ENCODE results near the gene NPAS1. TPM values are rescaled to one million over a fixed set of nuclear protein-coding genes. Genes with fewer than 3 reads are reported as not detected.

The NPAS1 gene
- polyA plus RNA-seq, 3 donors, result not detected

- WGBS (ENCODE audit: insufficient coverage), result 33% methylated on average over 8 of the region's 13 CpGs
- TF ChIP-seq CTCF (IDR thresholded peaks at IDR 0.05), result no peak
- Histone ChIP-seq H4K20me1 (ENCODE audit: insufficient read depth, low read length) (no peaks in the 10 kb centered on the region), H3K79me2 (ENCODE audit: insufficient read depth, low read length) (no peaks in the 10 kb centered on the region), H3K4me3 (replicated peaks in 1 of 3; ENCODE audit: low read depth in 2 of 3, low read length in 3 of 3) (no peak overlapping the region), H3K27ac (ENCODE audit: low read depth in 1 of 2, low read length in 2 of 2) (no peak overlapping the region), H3K9me3 (replicated peaks in 1 of 2; ENCODE audit: control insufficient read depth in 1 of 2, insufficient read depth in 1 of 2, low read length in 2 of 2) (peaks cover 0 to 9% of the 10 kb centered on the region in 2 donors), H3K9ac (ENCODE audit: insufficient read depth, low read length, poor library complexity, severe bottlenecking) (no peak overlapping the region), H3K27me3 (ENCODE audit: control insufficient read depth in 2 of 2, insufficient read depth in 2 of 2, low read length in 2 of 2) (peaks cover 42 to 55% of the 10 kb centered on the region in 2 donors), H2AFZ (ENCODE audit: insufficient read depth, low read depth, low read length, poor library complexity, severe bottlenecking) (no peak overlapping the region), H3K4me2 (replicated peaks; ENCODE audit: extremely low read depth, low read length, poor library complexity, severe bottlenecking) (no peak overlapping the region), H3K36me3 (replicated peaks in 1 of 2; ENCODE audit: control insufficient read depth in 1 of 2, insufficient read depth in 2 of 2, low read length in 2 of 2) (no peaks in the 10 kb centered on the region), H3K4me1 (ENCODE audit: control insufficient read depth in 1 of 2, insufficient read depth in 2 of 2, low read length in 2 of 2) (peaks cover 0 to 12% of the 10 kb centered on the region in 2 donors)
- Mint-ChIP-seq H3K9me3 (peaks cover 0 to 6% (median 3%) of the 10 kb centered on the region in 7 donors), H3K4me3 (peak overlapping the region in 1 of 2 donors; percentile 77), H3K27me3 (ENCODE audit: low read depth in 3 of 3) (peaks cover 56 to 84% (median 78%) of the 10 kb centered on the region in 3 donors), H3K27ac (no peak overlapping the region), H3K4me1 (peaks cover 10% of the 10 kb centered on the region), H3K36me3 (peaks cover 0 to 2% of the 10 kb centered on the region in 2 donors)
- intact Hi-C loops (cut with micrococcal nuclease), result no loop called here
- no peak for DNase-seq
Observed at GRCh38 chr19:47018923-47019322, 714 bp upstream of the NPAS1 start.

GRCh38 chr19:47020132-47020805 lies 632 bp downstream of the NPAS1 start:
- intact Hi-C loops (cut with micrococcal nuclease), result no loop called here
- 3% methylated on average over 54 of the region's 62 CpGs for WGBS (ENCODE audit: insufficient coverage)
- peaks cover 0 to 12% of the 10 kb centered on the region in 2 donors for H3K4me1 ChIP-seq (ENCODE audit: control insufficient read depth in 1 of 2, insufficient read depth in 2 of 2, low read length in 2 of 2)
- no peak for DNase-seq
- TF ChIP-seq CTCF (IDR thresholded peaks at IDR 0.05), result no peak
- H3K4me1 Mint-ChIP-seq, result peaks cover 10% of the 10 kb centered on the region
- peak overlapping the region; percentile 16 to 75 for H3K4me3 Mint-ChIP-seq
- no peak overlapping the region for H3K9ac ChIP-seq (ENCODE audit: insufficient read depth, low read length, poor library complexity, severe bottlenecking)
- H3K36me3 ChIP-seq (replicated peaks in 1 of 2; ENCODE audit: control insufficient read depth in 1 of 2, insufficient read depth in 2 of 2, low read length in 2 of 2), result no peaks in the 10 kb centered on the region
- H3K9me3 Mint-ChIP-seq, result peaks cover 0 to 6% (median 3%) of the 10 kb centered on the region in 7 donors
- H3K27me3 ChIP-seq (ENCODE audit: control insufficient read depth in 2 of 2, insufficient read depth in 2 of 2, low read length in 2 of 2), result peaks cover 46 to 63% of the 10 kb centered on the region in 2 donors
- peaks cover 0 to 2% of the 10 kb centered on the region in 2 donors for H3K36me3 Mint-ChIP-seq
- H3K27me3 Mint-ChIP-seq (ENCODE audit: low read depth in 3 of 3), result peaks cover 54 to 85% (median 82%) of the 10 kb centered on the region in 3 donors
- peaks cover 0 to 9% of the 10 kb centered on the region in 2 donors for H3K9me3 ChIP-seq (replicated peaks in 1 of 2; ENCODE audit: control insufficient read depth in 1 of 2, insufficient read depth in 1 of 2, low read length in 2 of 2)
- peak overlapping the region in 1 of 7 donors; percentile 57 for H3K27ac Mint-ChIP-seq
- H4K20me1 ChIP-seq (ENCODE audit: insufficient read depth, low read length), result no peaks in the 10 kb centered on the region
- H2AFZ ChIP-seq (ENCODE audit: insufficient read depth, low read depth, low read length, poor library complexity, severe bottlenecking), result no peak overlapping the region
- H3K79me2 ChIP-seq (ENCODE audit: insufficient read depth, low read length), result no peaks in the 10 kb centered on the region
- H3K4me3 ChIP-seq (replicated peaks in 1 of 3; ENCODE audit: low read depth in 2 of 3, low read length in 3 of 3), result no peak overlapping the region
- no peak overlapping the region for H3K27ac ChIP-seq (ENCODE audit: low read depth in 1 of 2, low read length in 2 of 2)
- peak overlapping the region; percentile 26 for H3K4me2 ChIP-seq (replicated peaks; ENCODE audit: extremely low read depth, low read length, poor library complexity, severe bottlenecking)
